GM18867 (cell line): Measurements from ENCODE around the gene ZNF292.
"Not testable (repeated sequence)": the region's sequence is repeated elsewhere in the genome, so short reads cannot be mapped to it uniquely, and the experiment has no call there.

Source experiments
- ATAC-seq: cut with Tn5 transposase; IDR thresholded peaks from one replicate; pipeline ENCODE4 v1.9.1; 2021; ENCODE audit warnings: mild to moderate bottlenecking, moderate library complexity; ENCODE audit not compliant: unreplicated experiment

ZNF292 gene

GRCh38 chr6:87209812-87210211 is 54.4 kb downstream of the ZNF292 start:
- no peak for ATAC-seq

GRCh38 chr6:87210979-87211378 is 55.6 kb downstream of the ZNF292 start:
- peak; percentile 90 for ATAC-seq

GRCh38 chr6:87212596-87212995 is 57.2 kb downstream of the ZNF292 start:
- no peak for ATAC-seq

GRCh38 chr6:87213364-87213763 is 58.0 kb downstream of the ZNF292 start:
- no peak for ATAC-seq

GRCh38 chr6:87214831-87215230 is 59.5 kb downstream of the ZNF292 start:
- ATAC-seq = no peak

GRCh38 chr6:87220997-87221396 is 65.6 kb downstream of the ZNF292 start:
- ATAC-seq = no peak

- no peak for ATAC-seq
Observed at GRCh38 chr6:87222676-87223075, 67.3 kb downstream of the ZNF292 start.

- no peak for ATAC-seq
Observed at GRCh38 chr6:87224971-87225370, 69.6 kb downstream of the ZNF292 start.

GRCh38 chr6:87225511-87225910 is 70.1 kb downstream of the ZNF292 start:
- no peak for ATAC-seq

GRCh38 chr6:87225937-87226336 is 70.6 kb downstream of the ZNF292 start:
- ATAC-seq = no peak

- no peak for ATAC-seq
Observed at GRCh38 chr6:87230801-87231200, 75.4 kb downstream of the ZNF292 start.

GRCh38 chr6:87237804-87238203 is 82.4 kb downstream of the ZNF292 start:
- peak; percentile 54 for ATAC-seq

GRCh38 chr6:87239098-87239635 is 83.8 kb downstream of the ZNF292 start:
- ATAC-seq = not testable (repeated sequence)

GRCh38 chr6:87241304-87241703 is 85.9 kb downstream of the ZNF292 start:
- ATAC-seq = no peak

GRCh38 chr6:87242311-87242710 is 86.9 kb downstream of the ZNF292 start:
- no peak for ATAC-seq

- ATAC-seq = no peak
Observed at GRCh38 chr6:87243812-87244211, 88.4 kb downstream of the ZNF292 start.

- no peak for ATAC-seq
Observed at GRCh38 chr6:87244380-87244779, 89.0 kb downstream of the ZNF292 start.

- ATAC-seq = no peak
Observed at GRCh38 chr6:87250019-87250418, 94.7 kb downstream of the ZNF292 start.

GRCh38 chr6:87251225-87251624 is 95.9 kb downstream of the ZNF292 start:
- ATAC-seq = no peak

- no peak for ATAC-seq
Observed at GRCh38 chr6:87251725-87252124, 96.4 kb downstream of the ZNF292 start.

- no peak for ATAC-seq
Observed at GRCh38 chr6:87257046-87257445, 101.7 kb downstream of the ZNF292 start.

- ATAC-seq = no peak
Observed at GRCh38 chr6:87257565-87257964, 102.2 kb downstream of the ZNF292 start.

- no peak for ATAC-seq
Observed at GRCh38 chr6:87257975-87258374, 102.6 kb downstream of the ZNF292 start.
